ENCODE data around the gene CTNNB1.
A peak's percentile ranks its signal among the peaks of the same experiment; 100 is the strongest.

Gene CTNNB1

GRCh38 chr3:41198950-41199865 lies at the start of gene CTNNB1:
CTNNB1 (plus strand) TSS chr3:41199505; CDS start chr3:41224069, 24,564 bp downstream.
- DNase-seq, result peak; percentile 77

GRCh38 chr3:41155834-41156233 lies 43.5 kb upstream of the CTNNB1 start:
- no peak for DNase-seq

GRCh38 chr3:41158947-41159346 lies 40.4 kb upstream of the CTNNB1 start:
- no peak for DNase-seq

GRCh38 chr3:41159588-41160189 lies 39.6 kb upstream of the CTNNB1 start:
- DNase-seq, result no peak

GRCh38 chr3:41162541-41162940 lies 36.8 kb upstream of the CTNNB1 start:
- no peak for DNase-seq

- DNase-seq, result no peak
These were observed 36.3 kb upstream of the CTNNB1 start for GRCh38 chr3:41163006-41163405.

- no peak for DNase-seq
These were observed 35.9 kb upstream of the CTNNB1 start for GRCh38 chr3:41163421-41163820.

GRCh38 chr3:41164777-41165176 lies 34.5 kb upstream of the CTNNB1 start:
- no peak for DNase-seq

- DNase-seq, result no peak
These were observed 31.4 kb upstream of the CTNNB1 start for GRCh38 chr3:41167722-41168497.

- DNase-seq, result no peak
These were observed 30.3 kb upstream of the CTNNB1 start for GRCh38 chr3:41169023-41169422.

GRCh38 chr3:41173926-41174885 lies 25.1 kb upstream of the CTNNB1 start:
- no peak for DNase-seq

- no peak for DNase-seq
These were observed 23.9 kb upstream of the CTNNB1 start for GRCh38 chr3:41175365-41175764.

- DNase-seq, result no peak
These were observed 22.7 kb upstream of the CTNNB1 start for GRCh38 chr3:41176596-41176995.

- DNase-seq, result no peak
These were observed 20.7 kb upstream of the CTNNB1 start for GRCh38 chr3:41178576-41178975.

- DNase-seq, result no peak
These were observed 18.9 kb upstream of the CTNNB1 start for GRCh38 chr3:41180396-41180795.

GRCh38 chr3:41182504-41183059 lies 16.7 kb upstream of the CTNNB1 start:
- DNase-seq, result no peak

- DNase-seq, result no peak
These were observed 14.9 kb upstream of the CTNNB1 start for GRCh38 chr3:41184394-41184793.

GRCh38 chr3:41186297-41186696 lies 13.0 kb upstream of the CTNNB1 start:
- no peak for DNase-seq

- DNase-seq, result no peak
These were observed 11.0 kb upstream of the CTNNB1 start for GRCh38 chr3:41188306-41188705.

GRCh38 chr3:41190509-41191284 lies 8.6 kb upstream of the CTNNB1 start:
- no peak for DNase-seq

GRCh38 chr3:41192885-41193284 lies 6.4 kb upstream of the CTNNB1 start:
- DNase-seq, result no peak
